Measurements from ENCODE around the gene TMEM9.

TMEM9 gene

GRCh38 chr1:201126463-201126831 is 27.8 kb downstream of the TMEM9 start:
- DNase-seq: no peak

GRCh38 chr1:201125800-201126199 is 28.5 kb downstream of the TMEM9 start:
- no peak for DNase-seq

- DNase-seq: no peak
Observed at GRCh38 chr1:201125019-201125418, 29.3 kb downstream of the TMEM9 start.

- DNase-seq: no peak
Observed at GRCh38 chr1:201123866-201124265, 30.4 kb downstream of the TMEM9 start.

- DNase-seq: no peak
Observed at GRCh38 chr1:201122321-201122957, 31.8 kb downstream of the TMEM9 start.

- no peak for DNase-seq
Observed at GRCh38 chr1:201119206-201120197, 34.8 kb downstream of the TMEM9 start.

GRCh38 chr1:201116091-201116490 is 38.2 kb downstream of the TMEM9 start:
- DNase-seq: no peak

- DNase-seq: no peak
Observed at GRCh38 chr1:201115390-201115937, 38.8 kb downstream of the TMEM9 start.

GRCh38 chr1:201114245-201115131 is 39.8 kb downstream of the TMEM9 start:
- peak; percentile 95 for DNase-seq

- DNase-seq: no peak
Observed at GRCh38 chr1:201113451-201114244, 40.6 kb downstream of the TMEM9 start.

- DNase-seq: no peak
Observed at GRCh38 chr1:201112926-201113325, 41.3 kb downstream of the TMEM9 start.

- DNase-seq: no peak
Observed at GRCh38 chr1:201112173-201112731, 42.0 kb downstream of the TMEM9 start, which contains the start of gene CACNA1S. Gene CACNA1S (minus strand): TSS chr1:201112426. CDS start chr1:201112339, 87 bp downstream.

GRCh38 chr1:201111672-201112071 is 42.6 kb downstream of the TMEM9 start:
- DNase-seq: no peak

GRCh38 chr1:201111156-201111555 is 43.1 kb downstream of the TMEM9 start:
- no peak for DNase-seq

GRCh38 chr1:201110616-201111015 is 43.7 kb downstream of the TMEM9 start:
- DNase-seq: no peak

GRCh38 chr1:201110138-201110537 is 44.1 kb downstream of the TMEM9 start:
- no peak for DNase-seq

GRCh38 chr1:201109651-201110050 is 44.6 kb downstream of the TMEM9 start:
- no peak for DNase-seq

GRCh38 chr1:201108614-201109013 is 45.7 kb downstream of the TMEM9 start:
- no peak for DNase-seq

GRCh38 chr1:201105688-201106087 is 48.6 kb downstream of the TMEM9 start:
- DNase-seq: no peak

GRCh38 chr1:201104141-201104540 is 50.1 kb downstream of the TMEM9 start:
- DNase-seq: no peak

GRCh38 chr1:201103666-201104065 is 50.6 kb downstream of the TMEM9 start:
- DNase-seq: no peak

Measured in amniotic stem cell (primary cell).